ENCODE data around the gene TENT4B. TPM values are rescaled to one million over a fixed set of nuclear protein-coding genes. Genes with fewer than 3 reads are reported as not detected.
A peak's percentile ranks its signal among the peaks of the same experiment; 100 is the strongest.

TENT4B gene
- total RNA-seq, 2 experiments from 2014 or later = 19.3 to 22.4 TPM

DNA sequence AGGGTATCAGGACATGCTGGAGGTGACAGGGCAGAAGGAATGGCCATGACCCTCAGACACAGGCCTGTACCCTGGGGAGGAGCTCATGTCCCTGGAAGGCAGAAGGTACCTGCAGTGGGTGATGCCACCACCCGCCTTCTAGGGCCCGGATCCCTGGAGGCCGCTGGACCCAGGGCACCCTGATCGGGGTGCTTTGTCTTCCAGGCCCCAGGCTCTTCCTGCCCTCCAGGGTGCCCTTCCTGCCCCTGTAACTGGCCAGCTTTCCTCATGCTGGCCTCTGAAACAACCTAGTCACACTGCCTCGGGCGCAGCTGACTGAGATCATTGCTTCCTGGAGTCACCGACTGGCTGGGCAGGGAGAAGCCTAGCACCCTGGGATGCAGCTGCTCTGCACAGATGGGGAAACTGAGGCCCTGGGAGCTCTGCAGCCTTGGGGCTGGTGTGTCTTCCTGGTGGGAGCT lies 119.0 kb downstream of the TENT4B start:
- ATAC-seq = no peak
- no peak for DNase-seq
- no peak overlapping the region for H3K4me3 Mint-ChIP-seq
- intact Hi-C loops (cut with DNase I, micrococcal nuclease) = no loop called here
- peaks cover 27% of the 10 kb centered on the region for H3K36me3 Mint-ChIP-seq (ENCODE audit: low read depth)
- no peaks in the 10 kb centered on the region for H3K9me3 Mint-ChIP-seq (ENCODE audit: low read depth)
- H3K4me1 Mint-ChIP-seq = peaks cover 86% of the 10 kb centered on the region
- H3K27ac Mint-ChIP-seq = peak overlapping the region; percentile 51
- ChIA-PET CTCF (interaction anchor here (1.2 to 1.6 kb wide), 2 partner anchors 11 to 58 kb away, joined by 5 read pairs; no protein-coding TSS in a partner anchor), POLR2A (interaction anchor here (1.0 kb wide), 1 partner anchor 26 kb away, joined by 3 read pairs; no protein-coding TSS in a partner anchor)
- no peaks in the 10 kb centered on the region for H3K27me3 Mint-ChIP-seq

DNA sequence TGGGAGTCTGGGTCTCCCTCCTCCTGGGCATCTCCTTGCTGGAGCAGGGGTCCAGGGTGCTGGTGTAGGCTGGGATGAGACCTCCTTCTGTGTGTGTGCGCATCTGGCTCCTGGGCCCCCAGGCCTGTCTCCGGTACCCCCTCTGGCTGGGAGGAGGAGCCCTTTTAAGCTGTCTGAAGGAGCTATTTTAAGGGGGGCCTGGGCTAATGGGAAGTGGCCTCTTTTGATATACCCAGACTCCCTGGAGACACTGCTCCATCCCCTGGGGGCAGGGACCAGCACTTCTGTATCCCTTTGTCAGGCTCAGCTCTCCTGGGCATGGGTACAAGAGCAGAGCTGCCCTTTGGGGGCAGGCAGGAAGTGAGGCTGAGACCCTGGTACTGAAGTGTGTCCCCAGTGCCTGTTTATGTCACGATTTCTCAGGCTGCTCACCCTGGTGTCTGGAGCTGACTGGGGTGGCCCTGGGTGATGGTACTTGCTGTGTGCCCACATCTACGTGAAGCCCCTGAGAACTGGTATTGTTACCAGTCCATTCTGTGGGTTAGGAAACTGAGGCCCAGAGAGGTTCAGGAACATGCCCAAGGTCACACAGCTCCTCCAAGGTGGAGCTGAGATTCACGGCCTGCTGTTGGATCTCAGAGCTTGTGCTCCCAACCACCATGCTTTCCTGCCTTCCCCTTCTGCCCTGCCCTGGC lies 119.7 kb downstream of the TENT4B start:
- H3K36me3 Mint-ChIP-seq (ENCODE audit: low read depth) = peaks cover 27% of the 10 kb centered on the region
- ATAC-seq (no peak), DNase-seq (no peak)
- no peaks in the 10 kb centered on the region for H3K27me3 Mint-ChIP-seq
- H3K27ac Mint-ChIP-seq = peak overlapping the region; percentile 100
- peaks cover 89% of the 10 kb centered on the region for H3K4me1 Mint-ChIP-seq
- ChIA-PET CTCF (interaction anchor here (0.6 to 2.3 kb wide), 5 partner anchors 12 to 248 kb away, joined by 3 to 16 read pairs (median 5); partner anchors contain the start of gene CNEP1R1), POLR2A (interaction anchor here (1.0 to 3.1 kb wide), 5 partner anchors 8 to 493 kb away, joined by 3 to 11 read pairs (median 3); no protein-coding TSS in a partner anchor)
- H3K9me3 Mint-ChIP-seq (ENCODE audit: low read depth) = no peaks in the 10 kb centered on the region
- H3K4me3 Mint-ChIP-seq = peak overlapping the region; percentile 97
- intact Hi-C loops (cut with DNase I, micrococcal nuclease) = no loop called here

DNA sequence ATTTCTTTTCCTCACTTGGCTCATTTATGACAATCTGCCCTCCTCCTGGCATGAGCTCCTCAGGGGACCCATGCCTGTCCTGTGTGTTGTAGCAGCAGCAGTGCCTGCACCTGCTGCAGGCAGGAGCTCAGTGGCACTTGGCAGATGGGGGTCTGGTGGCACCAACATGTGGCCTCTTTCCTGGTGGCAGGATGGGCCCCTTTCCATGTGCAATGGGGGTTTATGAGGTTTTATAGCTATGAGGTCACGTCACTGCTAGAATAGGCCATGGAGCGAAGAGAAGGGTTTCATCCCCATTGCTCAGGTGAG lies 120.2 kb downstream of the TENT4B start:
- no peaks in the 10 kb centered on the region for H3K9me3 Mint-ChIP-seq (ENCODE audit: low read depth)

DNA sequence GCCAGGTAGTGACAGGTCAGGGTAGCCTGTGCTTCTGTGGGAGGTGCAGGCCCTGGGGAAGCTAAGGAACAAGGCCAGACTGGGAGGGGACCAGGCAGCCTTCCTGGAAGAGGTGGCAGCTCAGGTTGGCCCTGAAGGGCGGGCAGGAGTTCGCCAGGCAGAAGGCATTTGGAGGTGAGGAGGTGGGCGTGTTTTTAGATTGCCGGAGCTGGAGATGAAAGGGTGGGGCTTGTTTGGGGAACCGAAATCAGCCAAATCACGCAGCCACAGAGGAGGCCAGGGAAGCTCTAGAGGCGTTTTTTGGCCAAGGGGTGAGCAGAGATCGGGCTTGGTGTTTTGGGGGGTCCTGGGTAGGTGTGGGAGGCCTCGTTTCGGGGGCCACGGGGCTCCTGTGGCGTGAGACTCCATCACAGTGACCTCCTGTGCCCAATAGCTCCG lies 120.8 kb downstream of the TENT4B start:
- H3K36me3 Mint-ChIP-seq (ENCODE audit: low read depth) = peaks cover 33% of the 10 kb centered on the region
- DNase-seq (peak; percentile 73), ATAC-seq (peak; percentile 37)
- intact Hi-C loops (cut with DNase I, micrococcal nuclease) = no loop called here
- no peaks in the 10 kb centered on the region for H3K27me3 Mint-ChIP-seq
- peaks cover 92% of the 10 kb centered on the region for H3K4me1 Mint-ChIP-seq
- CTCF ChIA-PET = interaction anchor here (0.6 to 2.6 kb wide), 9 partner anchors 9 to 532 kb away, joined by 3 to 16 read pairs (median 4); partner anchors contain the start of genes ADCY7 and CNEP1R1
- peak overlapping the region; percentile 97 for H3K4me3 Mint-ChIP-seq
- POLR2A ChIA-PET = interaction anchor here (0.6 to 3.1 kb wide), 7 partner anchors 9 to 492 kb away, joined by 3 to 11 read pairs (median 3); no protein-coding TSS in a partner anchor
- peak overlapping the region; percentile 100 for H3K27ac Mint-ChIP-seq
- H3K9me3 Mint-ChIP-seq (ENCODE audit: low read depth) = no peaks in the 10 kb centered on the region

More for the DNA sequence above, 120.2 kb downstream of the TENT4B start:
- DNase-seq (no peak), ATAC-seq (no peak)
- peak overlapping the region; percentile 97 for H3K4me3 Mint-ChIP-seq
- H3K36me3 Mint-ChIP-seq (ENCODE audit: low read depth) = peaks cover 32% of the 10 kb centered on the region
- POLR2A ChIA-PET = interaction anchor here (1.0 to 3.1 kb wide), 6 partner anchors 9 to 492 kb away, joined by 3 to 11 read pairs (median 3); no protein-coding TSS in a partner anchor
- H3K27me3 Mint-ChIP-seq = no peaks in the 10 kb centered on the region
- CTCF ChIA-PET = interaction anchor here (0.6 to 2.6 kb wide), 9 partner anchors 8 to 248 kb away, joined by 3 to 16 read pairs (median 4); partner anchors contain the start of genes ADCY7 and CNEP1R1
- peak overlapping the region; percentile 100 for H3K27ac Mint-ChIP-seq
- intact Hi-C loops (cut with DNase I, micrococcal nuclease) = no loop called here
- peaks cover 92% of the 10 kb centered on the region for H3K4me1 Mint-ChIP-seq

DNA sequence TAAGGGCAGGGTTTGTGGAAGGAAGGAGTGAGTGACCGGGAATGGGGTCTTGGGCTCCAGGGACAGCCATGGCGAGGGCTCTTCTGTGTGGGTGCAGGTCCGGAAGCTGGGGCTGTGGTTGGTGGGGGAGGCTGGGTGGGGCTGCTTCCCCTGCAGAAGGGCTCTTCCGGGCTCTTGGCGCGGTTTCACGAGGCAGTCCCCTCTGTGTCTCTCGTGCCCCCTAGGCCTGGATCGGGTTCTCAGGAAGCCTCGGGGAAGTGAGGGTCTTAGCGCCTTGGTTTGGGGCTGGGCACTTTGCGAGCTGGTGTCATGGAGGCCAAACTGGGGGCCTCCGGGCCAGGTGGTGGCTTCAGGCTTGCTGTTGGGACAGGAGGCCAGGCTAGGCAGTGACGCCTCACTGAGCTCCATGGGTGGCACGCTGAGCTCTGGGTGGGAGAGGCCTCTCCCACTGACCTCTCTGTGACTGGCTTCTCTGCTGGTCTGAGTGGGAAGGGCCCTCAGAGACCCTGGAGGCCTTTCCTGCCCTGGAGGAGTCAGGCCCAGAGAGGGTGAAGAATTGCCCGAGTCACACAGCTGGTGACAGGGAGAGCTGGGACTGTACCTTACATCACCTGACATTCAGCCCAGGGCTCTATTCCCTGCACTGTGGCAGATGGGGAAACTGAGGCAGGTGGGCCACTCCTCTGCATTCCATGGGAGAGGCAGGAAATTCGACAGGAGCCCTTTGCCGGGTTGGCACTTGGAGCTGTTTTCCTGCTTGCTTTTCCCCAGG lies 121.4 kb downstream of the TENT4B start:
- intact Hi-C loops (cut with DNase I, micrococcal nuclease) = loop anchor here (5.0 kb wide), 2 partner anchors 62 to 493 kb away; no protein-coding TSS in a partner anchor
- Mint-ChIP-seq H3K4me3 (peak overlapping the region; percentile 97), H3K27me3 (no peaks in the 10 kb centered on the region), H3K36me3 (ENCODE audit: low read depth) (peaks cover 30% of the 10 kb centered on the region), H3K4me1 (peaks cover 92% of the 10 kb centered on the region), H3K9me3 (ENCODE audit: low read depth) (no peaks in the 10 kb centered on the region), H3K27ac (peak overlapping the region; percentile 100)
- ChIA-PET POLR2A (interaction anchor here (0.6 to 3.1 kb wide), 6 partner anchors 10 to 491 kb away, joined by 3 to 11 read pairs (median 4); no protein-coding TSS in a partner anchor), CTCF (interaction anchor here (0.7 to 2.6 kb wide), 12 partner anchors 9 to 531 kb away, joined by 3 to 16 read pairs (median 3); partner anchors contain the start of genes ADCY7 and CNEP1R1)
- ATAC-seq = peak; percentile 27
- peak; percentile 66 for DNase-seq

DNA sequence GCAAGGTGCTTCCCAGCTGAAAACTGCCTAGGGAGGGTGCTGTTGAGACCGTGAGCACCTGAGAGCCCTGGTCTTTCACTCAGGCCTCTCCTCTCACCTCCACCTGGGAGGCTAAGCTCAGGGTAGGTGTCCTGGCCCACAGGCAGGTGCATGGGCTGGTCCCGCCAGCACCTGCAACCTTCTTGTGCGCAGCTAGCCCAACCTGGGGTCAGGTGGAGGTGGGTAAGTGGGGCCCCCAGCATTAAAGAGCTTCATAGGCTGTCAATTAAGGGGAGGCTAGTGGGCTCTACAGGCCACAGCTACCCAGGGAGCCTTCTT lies 122.0 kb downstream of the TENT4B start:
- intact Hi-C loops (cut with DNase I, micrococcal nuclease) = loop anchor here (5.0 kb wide), 2 partner anchors 63 to 492 kb away; no protein-coding TSS in a partner anchor
- Mint-ChIP-seq H3K27ac (peak overlapping the region; percentile 100), H3K27me3 (no peaks in the 10 kb centered on the region), H3K36me3 (ENCODE audit: low read depth) (peaks cover 32% of the 10 kb centered on the region), H3K9me3 (ENCODE audit: low read depth) (no peaks in the 10 kb centered on the region), H3K4me3 (peak overlapping the region; percentile 97), H3K4me1 (peaks cover 92% of the 10 kb centered on the region)
- ATAC-seq = no peak
- ChIA-PET CTCF (interaction anchor here (0.5 to 2.6 kb wide), 12 partner anchors 10 to 530 kb away, joined by 3 to 16 read pairs (median 3); partner anchors contain the start of genes ADCY7 and CNEP1R1), POLR2A (interaction anchor here (0.6 to 3.1 kb wide), 3 partner anchors 10 to 24 kb away, joined by 3 to 11 read pairs (median 4); no protein-coding TSS in a partner anchor)
- DNase-seq = no peak

DNA sequence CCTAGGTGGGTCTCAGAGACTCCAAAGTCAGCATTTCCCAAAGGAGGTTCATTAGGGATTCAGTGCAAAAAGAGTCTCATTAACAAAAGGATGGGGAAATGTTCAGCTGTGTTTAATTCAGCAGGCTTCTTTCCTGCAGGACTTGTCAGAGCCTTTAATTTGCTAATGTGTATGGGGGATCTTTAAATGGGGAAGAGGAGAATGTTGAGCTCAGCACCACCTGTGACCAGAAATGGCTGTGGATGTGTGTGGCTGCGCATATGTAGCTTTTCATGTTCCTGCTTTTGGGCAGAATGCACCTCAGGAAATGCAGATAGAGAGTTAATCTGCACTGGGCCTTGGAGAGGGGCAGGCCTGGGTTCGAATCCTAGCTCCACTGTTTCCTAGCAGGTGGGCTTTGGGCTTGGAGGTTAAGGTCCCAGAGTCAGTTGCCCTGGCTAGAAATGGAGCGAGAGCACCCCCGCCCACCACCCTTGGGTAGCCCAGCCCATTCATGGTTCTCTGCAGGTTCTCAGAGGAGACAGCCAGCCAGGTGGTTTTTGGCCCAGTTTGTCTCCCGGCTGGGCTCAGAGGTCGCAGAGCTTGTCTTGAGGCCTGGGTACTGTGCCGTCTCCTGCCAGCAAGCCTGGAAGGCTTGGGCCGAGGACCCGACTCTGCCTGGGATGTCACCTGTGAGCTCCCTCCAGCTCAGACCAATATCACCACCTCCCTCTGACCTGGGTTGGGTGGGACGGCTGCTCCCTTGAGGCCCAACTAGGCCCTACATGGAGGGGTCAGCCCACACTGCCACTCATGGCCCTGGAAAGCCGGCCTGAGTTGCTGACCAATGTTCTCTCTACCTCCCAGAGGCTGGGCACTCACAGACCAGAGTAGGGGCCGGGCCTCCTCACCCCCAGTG lies 122.6 kb downstream of the TENT4B start:
- peaks cover 37% of the 10 kb centered on the region for H3K36me3 Mint-ChIP-seq (ENCODE audit: low read depth)
- H3K9me3 Mint-ChIP-seq (ENCODE audit: low read depth) = no peaks in the 10 kb centered on the region
- ATAC-seq (no peak), DNase-seq (no peak)
- H3K4me3 Mint-ChIP-seq = peak overlapping the region; percentile 97
- H3K27ac Mint-ChIP-seq = peak overlapping the region; percentile 100
- no peaks in the 10 kb centered on the region for H3K27me3 Mint-ChIP-seq
- ChIA-PET POLR2A (interaction anchor here (0.6 to 3.1 kb wide), 3 partner anchors 9 to 25 kb away, joined by 3 to 11 read pairs (median 4); no protein-coding TSS in a partner anchor), CTCF (interaction anchor here (0.5 to 2.6 kb wide), 8 partner anchors 11 to 89 kb away, joined by 3 to 13 read pairs (median 3); partner anchors contain the start of gene ADCY7)
- peaks cover 92% of the 10 kb centered on the region for H3K4me1 Mint-ChIP-seq
- intact Hi-C loops (cut with DNase I, micrococcal nuclease) = loop anchor here (1.0 to 5.0 kb wide), 5 partner anchors 8 to 492 kb away; partner anchors contain the start of gene CYLD (in 2 of the 2)

DNA sequence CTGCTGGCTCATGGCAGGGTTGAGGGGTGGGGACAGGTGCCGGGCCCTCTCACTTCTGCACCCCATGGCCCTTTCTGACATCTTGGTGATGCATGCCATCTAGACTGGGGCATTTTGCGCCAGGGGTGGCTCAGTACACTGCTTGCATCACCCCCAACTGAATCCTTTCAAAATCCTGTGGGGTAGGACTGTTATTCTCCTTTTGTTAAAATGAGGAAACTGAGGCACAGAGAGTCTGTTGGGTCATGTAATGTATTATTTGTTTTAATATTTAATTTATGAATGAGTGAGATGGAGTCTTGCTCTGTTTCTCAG lies 123.2 kb downstream of the TENT4B start:
- peak overlapping the region; percentile 89 for H3K27ac Mint-ChIP-seq
- no peaks in the 10 kb centered on the region for H3K9me3 Mint-ChIP-seq (ENCODE audit: low read depth)
- peaks cover 92% of the 10 kb centered on the region for H3K4me1 Mint-ChIP-seq
- CTCF ChIA-PET = interaction anchor here (0.7 kb wide), 1 partner anchor 65 kb away, joined by 3 read pairs; no protein-coding TSS in a partner anchor
- intact Hi-C loops (cut with DNase I, micrococcal nuclease) = loop anchor here (1.0 to 5.0 kb wide), 5 partner anchors 9 to 491 kb away; partner anchors contain the start of gene CYLD (in 2 of the 2)
- H3K4me3 Mint-ChIP-seq = no peak overlapping the region
- DNase-seq (no peak), ATAC-seq (no peak)
- POLR2A ChIA-PET = no interaction called here
- peaks cover 37% of the 10 kb centered on the region for H3K36me3 Mint-ChIP-seq (ENCODE audit: low read depth)
- H3K27me3 Mint-ChIP-seq = no peaks in the 10 kb centered on the region

DNA sequence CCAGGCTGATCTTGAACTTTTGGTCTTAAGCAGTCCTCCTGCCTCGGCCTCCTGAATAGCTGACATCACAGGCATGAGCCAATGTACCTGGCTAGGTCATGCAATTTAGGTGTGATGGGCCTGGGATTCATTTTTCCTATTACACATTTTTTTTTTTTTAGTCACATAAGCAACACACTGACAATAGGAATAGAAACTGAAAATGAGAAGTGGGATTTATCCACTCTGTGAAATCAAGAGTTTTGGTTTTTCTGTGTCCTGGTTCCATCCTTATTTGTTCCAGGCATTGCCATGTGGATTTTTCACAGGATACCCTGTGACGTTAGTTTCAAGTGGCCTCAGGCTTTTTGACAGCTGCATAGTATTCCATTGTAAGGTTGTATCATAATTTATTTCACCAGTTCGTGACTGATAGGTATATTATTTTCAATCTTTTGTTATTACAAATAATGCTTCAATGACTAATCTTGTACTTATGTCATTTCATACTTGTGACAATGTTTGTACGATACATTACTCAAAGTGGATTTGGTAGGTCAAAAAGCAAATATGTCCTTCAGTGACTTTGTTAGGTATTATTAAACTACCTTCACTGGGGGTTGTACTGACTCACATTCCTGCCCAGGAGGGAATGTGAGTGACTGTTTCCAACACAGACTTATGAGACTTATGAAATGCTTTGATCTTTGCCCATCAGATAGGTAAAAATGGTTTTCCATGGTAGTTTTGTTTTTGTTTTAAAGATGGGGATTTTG lies 123.9 kb downstream of the TENT4B start:
- intact Hi-C loops (cut with DNase I, micrococcal nuclease) = loop anchor here (1.0 to 5.0 kb wide), 10 partner anchors 10 to 490 kb away; partner anchors contain the start of genes CYLD (in 2 of the 2) and CNEP1R1 (in 1 of the 2)
- ChIA-PET CTCF (interaction anchor here (0.7 to 1.8 kb wide), 6 partner anchors 9 to 398 kb away, joined by 3 to 7 read pairs (median 5); partner anchors contain the start of gene CNEP1R1), POLR2A (interaction anchor here (0.6 to 1.1 kb wide), 3 partner anchors 14 to 92 kb away, joined by 3 read pairs; no protein-coding TSS in a partner anchor)
- Mint-ChIP-seq H3K4me1 (peaks cover 92% of the 10 kb centered on the region), H3K27me3 (no peaks in the 10 kb centered on the region), H3K36me3 (ENCODE audit: low read depth) (peaks cover 37% of the 10 kb centered on the region), H3K27ac (peak overlapping the region; percentile 89), H3K4me3 (peak overlapping the region; percentile 30), H3K9me3 (ENCODE audit: low read depth) (no peaks in the 10 kb centered on the region)
- DNase-seq (peak; percentile 52), ATAC-seq (peak; percentile 57)
